Measurements from ENCODE around the gene DIDO1. TPM values are rescaled to one million over a fixed set of nuclear protein-coding genes. Genes with fewer than 3 reads are reported as not detected.

Gene DIDO1
- total RNA-seq, 1 experiment from 2014 or later: 77.1 TPM

DNA sequence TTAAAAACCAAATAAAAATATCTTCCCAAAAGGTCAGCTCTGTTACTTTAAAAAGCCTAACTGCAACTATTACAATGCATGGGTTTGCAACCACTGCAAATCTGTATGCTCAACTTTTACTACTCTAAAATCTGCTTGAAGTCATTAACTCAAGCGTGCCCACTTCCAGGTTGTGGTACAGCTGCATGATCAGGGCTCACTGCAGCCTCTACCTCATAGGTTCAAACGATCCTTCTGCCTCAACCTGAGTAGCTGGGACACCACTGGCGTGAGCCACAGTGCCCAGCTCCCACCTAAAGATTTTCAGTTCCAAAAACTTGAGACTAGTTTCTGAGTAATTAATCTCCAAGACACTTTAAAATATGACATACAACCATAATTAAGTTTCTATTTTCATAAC is 8.2 kb downstream of the DIDO1 start:
- BruUV-seq (replicated peaks): no TSS peak
- intact Hi-C loops (cut with micrococcal nuclease; ENCODE audit: unreplicated experiment): no loop called here
- peaks cover 28% of the 10 kb centered on the region for H3K36me3 Mint-ChIP-seq (ENCODE audit: insufficient read depth, unreplicated experiment)
- no peaks in the 10 kb centered on the region for H3K9me3 Mint-ChIP-seq (ENCODE audit: low read depth, unreplicated experiment)
- no peak overlapping the region for H3K27ac Mint-ChIP-seq (ENCODE audit: unreplicated experiment)
- TF ChIP-seq, protein P1, sequence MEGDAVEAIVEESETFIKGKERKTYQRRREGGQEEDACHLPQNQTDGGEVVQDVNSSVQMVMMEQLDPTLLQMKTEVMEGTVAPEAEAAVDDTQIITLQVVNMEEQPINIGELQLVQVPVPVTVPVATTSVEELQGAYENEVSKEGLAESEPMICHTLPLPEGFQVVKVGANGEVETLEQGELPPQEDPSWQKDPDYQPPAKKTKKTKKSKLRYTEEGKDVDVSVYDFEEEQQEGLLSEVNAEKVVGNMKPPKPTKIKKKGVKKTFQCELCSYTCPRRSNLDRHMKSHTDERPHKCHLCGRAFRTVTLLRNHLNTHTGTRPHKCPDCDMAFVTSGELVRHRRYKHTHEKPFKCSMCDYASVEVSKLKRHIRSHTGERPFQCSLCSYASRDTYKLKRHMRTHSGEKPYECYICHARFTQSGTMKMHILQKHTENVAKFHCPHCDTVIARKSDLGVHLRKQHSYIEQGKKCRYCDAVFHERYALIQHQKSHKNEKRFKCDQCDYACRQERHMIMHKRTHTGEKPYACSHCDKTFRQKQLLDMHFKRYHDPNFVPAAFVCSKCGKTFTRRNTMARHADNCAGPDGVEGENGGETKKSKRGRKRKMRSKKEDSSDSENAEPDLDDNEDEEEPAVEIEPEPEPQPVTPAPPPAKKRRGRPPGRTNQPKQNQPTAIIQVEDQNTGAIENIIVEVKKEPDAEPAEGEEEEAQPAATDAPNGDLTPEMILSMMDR (IDR thresholded peaks at IDR 0.05; ENCODE audit: unreplicated experiment): no peak
- H3K27me3 Mint-ChIP-seq (ENCODE audit: unreplicated experiment): no peaks in the 10 kb centered on the region
- DNase-seq: no peak
- H3K4me3 Mint-ChIP-seq (ENCODE audit: low read depth, unreplicated experiment): no peak overlapping the region
- CTCF ChIA-PET: no interaction called here
- peaks cover 72% of the 10 kb centered on the region for H3K4me1 Mint-ChIP-seq (ENCODE audit: low read depth, unreplicated experiment)

DNA sequence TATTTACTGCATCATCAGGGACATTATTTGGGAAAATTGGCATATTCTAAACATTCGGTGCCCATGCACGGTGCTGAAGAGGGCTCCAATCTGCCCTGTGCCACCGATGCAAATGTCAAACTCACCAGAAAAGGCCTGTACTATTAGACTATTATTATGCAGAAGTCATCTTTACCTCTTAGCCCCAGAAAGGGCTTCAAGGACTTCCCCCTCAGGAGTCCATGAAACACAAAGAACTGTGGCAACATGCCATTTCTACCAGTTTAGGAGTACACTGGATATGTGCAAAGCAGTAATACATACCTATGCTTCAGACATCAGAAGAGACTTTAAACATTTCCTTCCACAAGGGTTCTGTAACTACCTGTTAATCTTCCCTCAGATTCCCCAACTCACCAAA is 8.6 kb downstream of the DIDO1 start:
- TF ChIP-seq, protein P1 (IDR thresholded peaks at IDR 0.05; ENCODE audit: unreplicated experiment): no peak

GRCh38 chr20:62916703-62917476 is 9.4 kb downstream of the DIDO1 start:
- no peak overlapping the region for H3K4me3 Mint-ChIP-seq (ENCODE audit: low read depth, unreplicated experiment)
- DNase-seq: no peak
- H3K36me3 Mint-ChIP-seq (ENCODE audit: insufficient read depth, unreplicated experiment): peaks cover 23% of the 10 kb centered on the region
- TF ChIP-seq, protein P1 (IDR thresholded peaks at IDR 0.05; ENCODE audit: unreplicated experiment): no peak
- CTCF ChIA-PET: interaction anchor here (1.0 kb wide), 1 partner anchor 9 kb away, joined by 3 read pairs; no protein-coding TSS in a partner anchor
- no peak overlapping the region for H3K27ac Mint-ChIP-seq (ENCODE audit: unreplicated experiment)
- no TSS peak for BruUV-seq (replicated peaks)
- H3K27me3 Mint-ChIP-seq (ENCODE audit: unreplicated experiment): no peaks in the 10 kb centered on the region
- peaks cover 64% of the 10 kb centered on the region for H3K4me1 Mint-ChIP-seq (ENCODE audit: low read depth, unreplicated experiment)
- no peaks in the 10 kb centered on the region for H3K9me3 Mint-ChIP-seq (ENCODE audit: low read depth, unreplicated experiment)
- intact Hi-C loops (cut with micrococcal nuclease; ENCODE audit: unreplicated experiment): no loop called here

More for the DNA sequence above, 8.6 kb downstream of the DIDO1 start:
- intact Hi-C loops (cut with micrococcal nuclease; ENCODE audit: unreplicated experiment): no loop called here
- H3K36me3 Mint-ChIP-seq (ENCODE audit: insufficient read depth, unreplicated experiment): peaks cover 26% of the 10 kb centered on the region
- CTCF ChIA-PET: no interaction called here
- H3K4me1 Mint-ChIP-seq (ENCODE audit: low read depth, unreplicated experiment): peaks cover 69% of the 10 kb centered on the region
- DNase-seq: no peak
- no peaks in the 10 kb centered on the region for H3K27me3 Mint-ChIP-seq (ENCODE audit: unreplicated experiment)
- no TSS peak for BruUV-seq (replicated peaks)
- no peak overlapping the region for H3K4me3 Mint-ChIP-seq (ENCODE audit: low read depth, unreplicated experiment)
- H3K27ac Mint-ChIP-seq (ENCODE audit: unreplicated experiment): no peak overlapping the region
- H3K9me3 Mint-ChIP-seq (ENCODE audit: low read depth, unreplicated experiment): no peaks in the 10 kb centered on the region

- peak overlapping the region; percentile 37 for H3K4me3 Mint-ChIP-seq (ENCODE audit: low read depth, unreplicated experiment)
- peaks cover 49% of the 10 kb centered on the region for H3K4me1 Mint-ChIP-seq (ENCODE audit: low read depth, unreplicated experiment)
- peak; percentile 62 for DNase-seq
- H3K27me3 Mint-ChIP-seq (ENCODE audit: unreplicated experiment): no peaks in the 10 kb centered on the region
- CTCF ChIA-PET: interaction anchor here (1.3 to 1.6 kb wide), 2 partner anchors 9 to 14 kb away, joined by 4 read pairs; no protein-coding TSS in a partner anchor
- peaks cover 35% of the 10 kb centered on the region for H3K36me3 Mint-ChIP-seq (ENCODE audit: insufficient read depth, unreplicated experiment)
- H3K27ac Mint-ChIP-seq (ENCODE audit: unreplicated experiment): peak overlapping the region; percentile 73
- H3K9me3 Mint-ChIP-seq (ENCODE audit: low read depth, unreplicated experiment): no peaks in the 10 kb centered on the region
- no TSS peak for BruUV-seq (replicated peaks)
- intact Hi-C loops (cut with micrococcal nuclease; ENCODE audit: unreplicated experiment): no loop called here
- TF ChIP-seq, protein P1 (IDR thresholded peaks at IDR 0.05; ENCODE audit: unreplicated experiment): no peak
Observed at GRCh38 chr20:62914970-62915457, 11.3 kb downstream of the DIDO1 start.

Data from Calu3 (cell line).